ENCODE results near the gene DOK7.

DOK7 gene

GRCh38 chr4:3422241-3422801 lies 40.8 kb upstream of the DOK7 start:
- Histone ChIP-seq H3K36me3 (ENCODE audit: insufficient read depth, low read length) (no peaks in the 10 kb centered on the region), H3K27me3 (ENCODE audit: insufficient read depth, low read length, poor library complexity) (no peaks in the 10 kb centered on the region), H3K9me3 (ENCODE audit: insufficient read depth, low read length, severe bottlenecking) (no peaks in the 10 kb centered on the region), H3K9ac (ENCODE audit: low read depth, low read length) (no peak overlapping the region), H3K4me1 (ENCODE audit: insufficient read depth, low read length) (no peaks in the 10 kb centered on the region), H2AFZ (ENCODE audit: low read depth, low read length) (no peak overlapping the region), H4K20me1 (ENCODE audit: insufficient read depth, low read length) (no peaks in the 10 kb centered on the region; the same call in 1 of the 2 replicates), H3K4me2 (ENCODE audit: insufficient read depth, low read length) (no peak overlapping the region), H3K79me2 (ENCODE audit: insufficient read depth, low read length) (no peaks in the 10 kb centered on the region), H3K27ac (ENCODE audit: low read length) (no peak overlapping the region), H3K4me3 (ENCODE audit: low read depth in 1 of 2, low read length in 2 of 2) (no peak overlapping the region)
- no peak for ATAC-seq (ENCODE audit: insufficient read depth, low read depth)
- TF ChIP-seq EZH2 (IDR thresholded peaks at IDR 0.05; ENCODE audit: borderline replicate concordance, low read depth, low read length, severe bottlenecking) = no peak
- TF ChIP-seq, protein P1, sequence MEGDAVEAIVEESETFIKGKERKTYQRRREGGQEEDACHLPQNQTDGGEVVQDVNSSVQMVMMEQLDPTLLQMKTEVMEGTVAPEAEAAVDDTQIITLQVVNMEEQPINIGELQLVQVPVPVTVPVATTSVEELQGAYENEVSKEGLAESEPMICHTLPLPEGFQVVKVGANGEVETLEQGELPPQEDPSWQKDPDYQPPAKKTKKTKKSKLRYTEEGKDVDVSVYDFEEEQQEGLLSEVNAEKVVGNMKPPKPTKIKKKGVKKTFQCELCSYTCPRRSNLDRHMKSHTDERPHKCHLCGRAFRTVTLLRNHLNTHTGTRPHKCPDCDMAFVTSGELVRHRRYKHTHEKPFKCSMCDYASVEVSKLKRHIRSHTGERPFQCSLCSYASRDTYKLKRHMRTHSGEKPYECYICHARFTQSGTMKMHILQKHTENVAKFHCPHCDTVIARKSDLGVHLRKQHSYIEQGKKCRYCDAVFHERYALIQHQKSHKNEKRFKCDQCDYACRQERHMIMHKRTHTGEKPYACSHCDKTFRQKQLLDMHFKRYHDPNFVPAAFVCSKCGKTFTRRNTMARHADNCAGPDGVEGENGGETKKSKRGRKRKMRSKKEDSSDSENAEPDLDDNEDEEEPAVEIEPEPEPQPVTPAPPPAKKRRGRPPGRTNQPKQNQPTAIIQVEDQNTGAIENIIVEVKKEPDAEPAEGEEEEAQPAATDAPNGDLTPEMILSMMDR (IDR thresholded peaks at IDR 0.05; ENCODE audit: borderline replicate concordance, extremely low read depth, low read length, poor library complexity, severe bottlenecking) = no peak
- no peak for DNase-seq

GRCh38 chr4:3422808-3423297 lies 40.3 kb upstream of the DOK7 start:
- Histone ChIP-seq H4K20me1 (ENCODE audit: insufficient read depth, low read length) (no peaks in the 10 kb centered on the region; the same call in 1 of the 2 replicates), H3K4me1 (ENCODE audit: insufficient read depth, low read length) (no peaks in the 10 kb centered on the region), H3K9ac (ENCODE audit: low read depth, low read length) (no peak overlapping the region), H3K4me3 (ENCODE audit: low read depth in 1 of 2, low read length in 2 of 2) (no peak overlapping the region), H3K27ac (ENCODE audit: low read length) (no peak overlapping the region), H2AFZ (ENCODE audit: low read depth, low read length) (no peak overlapping the region), H3K36me3 (ENCODE audit: insufficient read depth, low read length) (no peaks in the 10 kb centered on the region), H3K79me2 (ENCODE audit: insufficient read depth, low read length) (no peaks in the 10 kb centered on the region), H3K27me3 (ENCODE audit: insufficient read depth, low read length, poor library complexity) (no peaks in the 10 kb centered on the region), H3K9me3 (ENCODE audit: insufficient read depth, low read length, severe bottlenecking) (no peaks in the 10 kb centered on the region), H3K4me2 (ENCODE audit: insufficient read depth, low read length) (no peak overlapping the region)
- DNase-seq (no peak), ATAC-seq (ENCODE audit: insufficient read depth, low read depth) (no peak)
- TF ChIP-seq, protein P1 (IDR thresholded peaks at IDR 0.05; ENCODE audit: borderline replicate concordance, extremely low read depth, low read length, poor library complexity, severe bottlenecking) = no peak
- no peak for TF ChIP-seq EZH2 (IDR thresholded peaks at IDR 0.05; ENCODE audit: borderline replicate concordance, low read depth, low read length, severe bottlenecking)

DNA sequence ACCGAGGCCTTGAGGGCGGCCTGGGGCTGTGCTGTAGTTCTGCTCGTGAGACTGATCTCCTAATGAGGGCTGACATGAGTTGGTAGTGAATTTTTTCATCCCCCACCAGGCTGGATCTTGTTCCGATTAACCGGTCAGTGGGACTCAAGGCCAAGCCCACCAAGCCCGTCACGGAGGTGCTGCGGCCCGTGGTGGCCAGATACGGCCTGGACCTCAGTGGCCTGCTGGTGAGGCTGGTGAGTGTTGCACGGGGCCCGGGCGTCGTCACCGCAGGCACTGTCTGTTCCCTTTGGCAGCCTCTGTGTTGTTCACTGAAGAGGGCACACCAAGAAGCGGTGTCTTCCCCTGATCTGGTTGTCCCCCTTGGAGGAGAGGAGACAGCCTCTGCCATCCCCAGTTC lies 39.7 kb upstream of the DOK7 start:
- Histone ChIP-seq H3K4me1 (ENCODE audit: insufficient read depth, low read length) (no peaks in the 10 kb centered on the region), H3K36me3 (ENCODE audit: insufficient read depth, low read length) (no peaks in the 10 kb centered on the region), H3K27ac (ENCODE audit: low read length) (no peak overlapping the region), H2AFZ (ENCODE audit: low read depth, low read length) (no peak overlapping the region), H3K9ac (ENCODE audit: low read depth, low read length) (no peak overlapping the region), H3K4me3 (ENCODE audit: low read depth in 1 of 2, low read length in 2 of 2) (no peak overlapping the region), H3K79me2 (ENCODE audit: insufficient read depth, low read length) (no peaks in the 10 kb centered on the region), H3K9me3 (ENCODE audit: insufficient read depth, low read length, severe bottlenecking) (no peaks in the 10 kb centered on the region), H4K20me1 (ENCODE audit: insufficient read depth, low read length) (no peaks in the 10 kb centered on the region; the same call in 1 of the 2 replicates), H3K27me3 (ENCODE audit: insufficient read depth, low read length, poor library complexity) (no peaks in the 10 kb centered on the region), H3K4me2 (ENCODE audit: insufficient read depth, low read length) (no peak overlapping the region)
- no peak for DNase-seq
- no peak for TF ChIP-seq EZH2 (IDR thresholded peaks at IDR 0.05; ENCODE audit: borderline replicate concordance, low read depth, low read length, severe bottlenecking)
- TF ChIP-seq, protein P1 (IDR thresholded peaks at IDR 0.05; ENCODE audit: borderline replicate concordance, extremely low read depth, low read length, poor library complexity, severe bottlenecking) = no peak
- ATAC-seq (ENCODE audit: insufficient read depth, low read depth) = no peak
